ENCODE measurements around the gene TRPC4AP. TPM values are rescaled to one million over a fixed set of nuclear protein-coding genes. Genes with fewer than 3 reads are reported as not detected.
A peak's percentile ranks its signal among the peaks of the same experiment; 100 is the strongest.
"Not testable (repeated sequence)": the region's sequence is repeated elsewhere in the genome, so short reads cannot be mapped to it uniquely, and the experiment has no call there.

Gene TRPC4AP, protein sequence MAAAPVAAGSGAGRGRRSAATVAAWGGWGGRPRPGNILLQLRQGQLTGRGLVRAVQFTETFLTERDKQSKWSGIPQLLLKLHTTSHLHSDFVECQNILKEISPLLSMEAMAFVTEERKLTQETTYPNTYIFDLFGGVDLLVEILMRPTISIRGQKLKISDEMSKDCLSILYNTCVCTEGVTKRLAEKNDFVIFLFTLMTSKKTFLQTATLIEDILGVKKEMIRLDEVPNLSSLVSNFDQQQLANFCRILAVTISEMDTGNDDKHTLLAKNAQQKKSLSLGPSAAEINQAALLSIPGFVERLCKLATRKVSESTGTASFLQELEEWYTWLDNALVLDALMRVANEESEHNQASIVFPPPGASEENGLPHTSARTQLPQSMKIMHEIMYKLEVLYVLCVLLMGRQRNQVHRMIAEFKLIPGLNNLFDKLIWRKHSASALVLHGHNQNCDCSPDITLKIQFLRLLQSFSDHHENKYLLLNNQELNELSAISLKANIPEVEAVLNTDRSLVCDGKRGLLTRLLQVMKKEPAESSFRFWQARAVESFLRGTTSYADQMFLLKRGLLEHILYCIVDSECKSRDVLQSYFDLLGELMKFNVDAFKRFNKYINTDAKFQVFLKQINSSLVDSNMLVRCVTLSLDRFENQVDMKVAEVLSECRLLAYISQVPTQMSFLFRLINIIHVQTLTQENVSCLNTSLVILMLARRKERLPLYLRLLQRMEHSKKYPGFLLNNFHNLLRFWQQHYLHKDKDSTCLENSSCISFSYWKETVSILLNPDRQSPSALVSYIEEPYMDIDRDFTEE
- total RNA-seq = 33.7 TPM
- long read RNA-seq, transcript TRPC4AP-201 (19 exons, 3,226 nt) = major isoform, 54 of 116 reads
- long read RNA-seq, transcript TRPC4AP-202 (19 exons, 3,138 nt) = minor isoform, 17 of 116 reads
- long read RNA-seq, partial matches to known transcripts = 33 of 116 reads
- long read RNA-seq, other reads (novel, unspliced or antisense) = 12 of 116 reads

DNA sequence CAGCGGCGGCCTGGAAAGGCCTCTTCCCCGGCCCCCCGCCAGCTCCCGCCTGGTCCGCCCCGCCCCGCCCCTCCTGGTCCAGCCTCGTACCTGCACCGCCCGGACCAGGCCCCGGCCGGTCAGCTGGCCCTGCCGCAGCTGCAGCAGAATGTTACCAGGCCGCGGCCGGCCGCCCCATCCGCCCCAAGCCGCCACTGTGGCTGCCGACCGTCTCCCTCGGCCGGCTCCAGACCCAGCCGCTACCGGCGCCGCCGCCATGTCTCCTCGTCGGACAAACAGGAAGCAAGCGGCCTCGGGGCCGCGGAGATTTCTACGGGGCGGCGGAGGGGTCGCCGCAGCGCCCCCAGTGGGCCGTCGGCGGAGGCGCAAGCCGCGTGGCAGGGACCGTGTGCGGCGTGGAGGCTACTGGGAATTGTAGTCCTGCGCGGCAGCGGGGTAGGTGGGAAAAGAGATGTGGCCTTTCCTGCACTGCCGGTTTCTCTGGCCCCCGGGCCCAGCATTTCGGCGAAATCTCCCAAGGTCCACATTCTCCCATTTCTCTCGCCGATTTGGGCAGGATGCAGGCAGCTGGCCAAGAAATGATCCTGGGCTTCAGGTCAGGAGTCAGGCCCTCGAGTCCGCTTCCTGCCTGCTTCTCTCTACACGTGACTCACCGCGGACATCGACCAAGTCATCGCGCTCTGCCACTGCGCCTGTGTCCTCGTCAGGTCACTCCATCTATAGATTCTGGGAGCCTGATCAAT, at the start of gene TRPC4AP:
TRPC4AP (minus strand) TSS at position 284 of the 743 bp plus-strand sequence; CDS start at position 258, 26 bp downstream.
- DNase-seq = peak; percentile 95
- peak; percentile 95 for ATAC-seq
- intact Hi-C loops (cut with micrococcal nuclease) = loop anchor here (10.0 kb wide), 1 partner anchor 52 kb away; the partner anchor contains the start of gene EDEM2

DNA sequence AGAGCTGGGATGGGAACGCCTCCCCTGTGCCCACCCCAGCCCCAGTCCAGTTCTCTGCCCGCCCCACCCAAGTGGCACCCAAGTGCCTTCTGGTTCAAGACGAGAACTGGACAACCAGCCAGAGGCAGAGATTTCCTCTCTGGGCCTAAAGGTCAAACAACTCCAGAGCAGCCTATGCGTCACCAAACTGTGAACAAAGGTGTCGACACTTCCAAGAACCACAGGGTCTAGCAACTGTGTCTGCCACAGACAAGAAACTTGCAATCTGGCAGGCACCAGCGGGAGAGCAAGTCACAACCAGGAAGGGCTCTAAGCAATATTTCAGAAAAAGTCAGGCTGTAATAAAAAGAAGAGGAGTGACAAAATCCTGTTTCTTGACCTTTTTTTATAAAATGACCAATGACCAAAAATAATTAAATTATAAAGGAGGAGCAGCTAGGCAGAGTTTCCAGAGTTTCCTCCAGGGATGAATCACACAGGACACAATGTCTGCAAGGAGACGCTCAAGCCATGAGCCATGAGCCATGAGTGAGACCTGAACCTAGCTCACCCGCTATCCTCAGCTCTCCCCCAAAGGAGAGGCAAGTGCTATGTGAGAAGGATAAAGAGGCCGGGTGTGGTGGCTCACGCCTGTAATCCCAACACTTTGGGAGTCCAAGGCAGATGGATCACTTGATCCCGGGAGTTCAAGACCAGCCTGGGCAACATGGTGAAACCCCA, 43.4 kb upstream of the TRPC4AP start:
- ATAC-seq = peak; percentile 80

GRCh38 chr20:35134880-35135279, 42.3 kb upstream of the TRPC4AP start:
- intact Hi-C loops (cut with micrococcal nuclease) = no loop called here
- DNase-seq (peak; percentile 67), ATAC-seq (peak; percentile 78)

More for the DNA sequence above, 43.4 kb upstream of the TRPC4AP start:
- DNase-seq = peak; percentile 36
- intact Hi-C loops (cut with micrococcal nuclease) = no loop called here

DNA sequence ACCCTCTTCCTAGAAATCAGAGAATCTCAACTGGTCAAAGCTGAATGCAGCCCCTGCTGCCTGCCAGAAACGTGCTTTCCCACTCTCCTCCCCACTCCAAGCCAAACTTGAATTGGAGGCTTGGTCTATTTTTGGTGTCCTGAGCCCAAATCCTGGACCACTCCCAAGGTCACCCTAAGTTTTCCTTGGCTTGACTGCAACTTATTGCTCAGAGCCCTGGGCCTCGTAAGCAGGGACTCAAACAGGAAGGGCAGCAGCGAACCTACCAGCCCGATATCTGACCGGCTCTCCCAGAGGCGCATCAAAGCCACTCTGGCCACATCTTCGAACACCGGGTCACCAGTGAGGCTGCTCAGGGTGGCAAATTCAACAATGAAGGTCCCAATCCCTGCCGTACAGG, 41.9 kb upstream of the TRPC4AP start:
- DNase-seq = peak; percentile 37
- intact Hi-C loops (cut with micrococcal nuclease) = no loop called here
- peak; percentile 33 for ATAC-seq

GRCh38 chr20:35133735-35134134, 41.1 kb upstream of the TRPC4AP start:
- intact Hi-C loops (cut with micrococcal nuclease) = no loop called here
- DNase-seq = no peak
- ATAC-seq = no peak

- DNase-seq (no peak), ATAC-seq (no peak)
- intact Hi-C loops (cut with micrococcal nuclease) = no loop called here
Observed at GRCh38 chr20:35133031-35133430, 40.4 kb upstream of the TRPC4AP start.

GRCh38 chr20:35131934-35132333, 39.3 kb upstream of the TRPC4AP start:
- intact Hi-C loops (cut with micrococcal nuclease) = no loop called here
- DNase-seq (no peak), ATAC-seq (no peak)

- intact Hi-C loops (cut with micrococcal nuclease) = no loop called here
- no peak for DNase-seq
- ATAC-seq = no peak
Observed at GRCh38 chr20:35129647-35130069, 37.1 kb upstream of the TRPC4AP start.

- ATAC-seq = peak; percentile 25
- no peak for DNase-seq
- intact Hi-C loops (cut with micrococcal nuclease) = no loop called here
Observed at GRCh38 chr20:35125753-35126152, 33.1 kb upstream of the TRPC4AP start.

GRCh38 chr20:35122756-35123405, 30.3 kb upstream of the TRPC4AP start:
- intact Hi-C loops (cut with micrococcal nuclease) = no loop called here
- no peak for ATAC-seq
- DNase-seq = no peak

GRCh38 chr20:35121186-35121585, 28.6 kb upstream of the TRPC4AP start:
- DNase-seq = peak; percentile 34
- intact Hi-C loops (cut with micrococcal nuclease) = no loop called here
- peak; percentile 84 for ATAC-seq

- intact Hi-C loops (cut with micrococcal nuclease) = no loop called here
- DNase-seq (peak; percentile 31), ATAC-seq (peak; percentile 57)
Observed at GRCh38 chr20:35120012-35120701, 27.6 kb upstream of the TRPC4AP start.

DNA sequence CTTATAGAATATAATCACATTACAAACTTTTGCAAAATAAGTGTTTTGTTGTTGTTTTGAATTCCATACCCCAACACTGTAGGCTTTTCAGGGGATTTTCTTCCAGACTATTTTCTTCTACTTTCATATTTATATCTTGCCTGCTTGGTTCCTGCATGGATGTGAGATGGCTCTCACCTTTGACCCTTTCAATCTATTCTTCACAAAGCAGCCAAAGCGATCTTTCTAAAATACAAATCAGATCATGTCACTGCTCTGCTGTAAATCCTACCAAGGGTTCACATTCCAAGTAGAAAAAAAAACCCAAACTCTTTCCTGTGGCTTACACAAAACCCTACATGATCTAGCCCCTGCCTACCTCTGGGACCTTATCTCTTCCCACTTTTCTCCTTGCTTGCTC, 25.0 kb upstream of the TRPC4AP start:
- intact Hi-C loops (cut with micrococcal nuclease) = no loop called here
- no peak for ATAC-seq
- no peak for DNase-seq

GRCh38 chr20:35117196-35117595, 24.6 kb upstream of the TRPC4AP start:
- ATAC-seq (peak; percentile 24), DNase-seq (no peak)
- intact Hi-C loops (cut with micrococcal nuclease) = no loop called here

DNA sequence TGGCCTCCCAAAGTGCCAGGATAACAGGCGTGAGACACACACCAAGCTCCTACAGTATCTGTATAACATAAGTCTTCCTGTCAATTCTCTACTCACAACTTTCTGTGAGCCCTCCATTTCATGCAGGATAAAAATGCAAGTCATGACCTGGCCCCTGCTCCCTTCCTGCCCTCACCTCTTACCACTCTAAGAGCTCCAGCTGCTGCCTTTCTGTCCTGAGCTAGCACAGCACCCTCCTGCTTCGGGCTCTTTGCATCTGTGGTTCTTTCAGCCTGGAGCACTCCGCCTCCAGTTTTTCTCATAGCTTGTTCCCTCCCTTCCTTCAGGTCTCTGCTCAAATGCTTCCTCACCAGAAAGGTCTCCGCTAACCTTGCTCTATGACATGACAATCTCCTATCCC, 23.7 kb upstream of the TRPC4AP start:
- intact Hi-C loops (cut with micrococcal nuclease) = no loop called here
- DNase-seq (no peak), ATAC-seq (no peak)

DNA sequence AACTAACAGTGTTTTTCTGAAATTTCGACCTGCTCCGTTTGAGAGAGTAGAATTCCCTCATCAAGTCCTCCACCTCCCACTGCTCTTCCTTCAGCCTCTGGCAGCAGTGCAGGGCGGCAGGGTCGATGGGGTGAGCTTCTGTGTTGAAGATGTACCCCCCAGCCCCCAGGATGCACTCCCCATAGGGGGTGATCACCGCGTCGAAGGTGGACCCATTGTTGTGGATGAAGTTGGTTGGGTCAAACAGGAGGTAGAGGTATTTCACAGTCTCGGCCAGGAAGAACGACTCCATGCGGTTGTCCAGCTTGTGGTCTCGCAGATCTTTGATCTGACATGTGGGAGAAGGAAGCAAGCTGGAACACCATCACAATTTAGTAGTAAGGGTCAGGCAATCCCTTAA, 23.0 kb upstream of the TRPC4AP start:
- intact Hi-C loops (cut with micrococcal nuclease) = no loop called here
- no peak for DNase-seq
- ATAC-seq = no peak

DNA sequence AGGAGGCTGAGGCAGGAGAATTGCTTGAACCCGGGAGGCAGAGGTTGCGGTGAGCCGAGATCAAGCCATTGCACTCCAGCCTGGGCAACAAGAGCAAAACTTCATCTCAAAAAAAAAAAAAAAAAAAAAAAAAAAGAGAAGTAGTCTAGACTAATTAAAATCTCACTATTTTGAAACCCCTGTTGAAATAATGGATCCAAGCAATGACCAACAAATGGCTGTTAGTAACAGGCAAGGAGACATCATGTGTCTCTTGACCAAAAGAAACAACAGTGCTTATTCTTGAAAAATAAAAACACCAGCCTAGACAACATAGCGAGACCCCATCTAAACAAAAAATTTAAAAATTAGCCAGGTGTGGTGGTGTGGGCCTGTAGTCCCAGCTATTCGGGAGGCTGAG, 19.7 kb upstream of the TRPC4AP start:
- intact Hi-C loops (cut with micrococcal nuclease); DNase-seq; ATAC-seq: not testable (repeated sequence)

All from left ventricle myocardium superior (tissue), 1 donor.